ENCODE results near the gene DLG2. TPM values are rescaled to one million over a fixed set of nuclear protein-coding genes. Genes with fewer than 3 reads are reported as not detected.
"Not testable (repeated sequence)": the region's sequence is repeated elsewhere in the genome, so short reads cannot be mapped to it uniquely, and the experiment has no call there.

Gene DLG2
- total RNA-seq, 2 experiments from 2014 or later, result 6.9 to 8.2 TPM

DNA sequence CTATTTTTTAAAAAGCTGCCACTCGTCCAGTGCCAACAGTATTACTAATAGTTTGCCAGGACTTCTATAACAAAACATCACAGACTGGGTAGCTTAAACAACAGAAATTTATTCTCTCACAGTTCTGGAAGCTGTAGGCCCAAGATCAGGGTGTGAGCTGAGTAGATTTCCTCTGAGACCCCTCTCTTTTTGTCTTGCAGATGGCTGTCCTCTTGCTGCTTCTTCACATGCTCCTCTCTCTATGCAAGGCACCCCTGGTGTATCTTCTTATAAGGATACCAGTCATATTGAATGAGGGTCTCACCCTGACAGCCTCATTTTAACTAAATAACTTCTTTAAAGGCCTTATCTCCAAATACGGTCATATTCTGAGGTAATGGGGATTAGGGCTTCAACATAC is 390.9 kb downstream of the DLG2 start:
- intact Hi-C loops (cut with micrococcal nuclease; ENCODE audit: unreplicated experiment), result no loop called here

DNA sequence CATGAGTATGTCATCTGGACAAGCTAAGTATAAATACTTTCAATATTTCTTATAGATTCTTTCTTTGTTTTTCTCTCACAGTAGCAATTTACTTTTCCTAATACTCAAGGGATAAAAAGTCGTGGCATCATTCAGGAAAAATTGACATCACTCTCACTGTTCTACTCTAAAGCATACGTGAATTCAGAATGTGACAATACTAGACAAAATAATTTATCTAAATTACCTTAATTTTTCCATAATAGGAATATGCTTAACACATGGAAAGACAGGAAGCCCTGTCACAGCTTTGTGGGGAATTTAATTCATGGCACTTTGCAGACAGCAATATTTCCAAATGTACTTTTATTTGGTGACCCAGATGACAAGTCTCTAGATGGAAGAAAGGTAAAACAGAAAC is 394.6 kb downstream of the DLG2 start:
- Histone ChIP-seq H3K4me2 (ENCODE audit: low read length) (no peak overlapping the region), H3K9me3 (ENCODE audit: low read length) (0 out of 2 replicates have a peak, but pooled peaks cover 5% of the 10 kb centered on the region), H4K20me1 (ENCODE audit: insufficient read depth, low read length) (no peaks in the 10 kb centered on the region), H3K27ac (ENCODE audit: low read depth, low read length, poor library complexity, severe bottlenecking) (no peak overlapping the region), H3K9me2 (ENCODE audit: insufficient read depth, low read length) (no peaks in the 10 kb centered on the region), H3K79me2 (ENCODE audit: insufficient read depth, low read depth, low read length) (no peaks in the 10 kb centered on the region), H3K4me1 (ENCODE audit: insufficient read depth, low read length, poor library complexity, severe bottlenecking) (no peaks in the 10 kb centered on the region), H3K4me3 (ENCODE audit: low read depth, low read length, poor library complexity, severe bottlenecking) (no peak overlapping the region), H3K36me3 (ENCODE audit: insufficient read depth, low read length) (no peaks in the 10 kb centered on the region), H2AFZ (ENCODE audit: low read length) (no peak overlapping the region)
- BruUV-seq (replicated peaks), result no TSS peak
- ChIA-PET POLR2A (interaction anchor here (0.6 kb wide), 1 partner anchor 617 kb away, joined by 4 read pairs; no protein-coding TSS in a partner anchor), CTCF (ENCODE audit: unreplicated experiment) (no interaction called here)
- no peak for DNase-seq (ENCODE audit: low spot score)
- intact Hi-C loops (cut with micrococcal nuclease; ENCODE audit: unreplicated experiment), result no loop called here
- TF ChIP-seq EZH2phosphoT487 (IDR thresholded peaks at IDR 0.05; ENCODE audit: borderline replicate concordance, low read depth, low read length), result no peak
- TF ChIP-seq, protein P1, sequence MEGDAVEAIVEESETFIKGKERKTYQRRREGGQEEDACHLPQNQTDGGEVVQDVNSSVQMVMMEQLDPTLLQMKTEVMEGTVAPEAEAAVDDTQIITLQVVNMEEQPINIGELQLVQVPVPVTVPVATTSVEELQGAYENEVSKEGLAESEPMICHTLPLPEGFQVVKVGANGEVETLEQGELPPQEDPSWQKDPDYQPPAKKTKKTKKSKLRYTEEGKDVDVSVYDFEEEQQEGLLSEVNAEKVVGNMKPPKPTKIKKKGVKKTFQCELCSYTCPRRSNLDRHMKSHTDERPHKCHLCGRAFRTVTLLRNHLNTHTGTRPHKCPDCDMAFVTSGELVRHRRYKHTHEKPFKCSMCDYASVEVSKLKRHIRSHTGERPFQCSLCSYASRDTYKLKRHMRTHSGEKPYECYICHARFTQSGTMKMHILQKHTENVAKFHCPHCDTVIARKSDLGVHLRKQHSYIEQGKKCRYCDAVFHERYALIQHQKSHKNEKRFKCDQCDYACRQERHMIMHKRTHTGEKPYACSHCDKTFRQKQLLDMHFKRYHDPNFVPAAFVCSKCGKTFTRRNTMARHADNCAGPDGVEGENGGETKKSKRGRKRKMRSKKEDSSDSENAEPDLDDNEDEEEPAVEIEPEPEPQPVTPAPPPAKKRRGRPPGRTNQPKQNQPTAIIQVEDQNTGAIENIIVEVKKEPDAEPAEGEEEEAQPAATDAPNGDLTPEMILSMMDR (conservative IDR thresholded peaks at IDR 0.05; ENCODE audit: low read length), result no peak

More for the DNA sequence above, 390.9 kb downstream of the DLG2 start:
- Histone ChIP-seq H3K4me3 (ENCODE audit: low read depth, low read length, poor library complexity, severe bottlenecking) (no peak overlapping the region), H4K20me1 (ENCODE audit: insufficient read depth, low read length) (no peaks in the 10 kb centered on the region), H3K79me2 (ENCODE audit: insufficient read depth, low read depth, low read length) (no peaks in the 10 kb centered on the region), H3K36me3 (ENCODE audit: insufficient read depth, low read length) (no peaks in the 10 kb centered on the region), H2AFZ (ENCODE audit: low read length) (no peak overlapping the region), H3K27ac (ENCODE audit: low read depth, low read length, poor library complexity, severe bottlenecking) (no peak overlapping the region), H3K4me1 (ENCODE audit: insufficient read depth, low read length, poor library complexity, severe bottlenecking) (no peaks in the 10 kb centered on the region), H3K4me2 (ENCODE audit: low read length) (no peak overlapping the region), H3K9me3 (ENCODE audit: low read length) (no peaks in the 10 kb centered on the region), H3K9me2 (ENCODE audit: insufficient read depth, low read length) (no peaks in the 10 kb centered on the region)
- ChIA-PET CTCF (ENCODE audit: unreplicated experiment) (no interaction called here), POLR2A (interaction anchor here (0.5 kb wide), 1 partner anchor 1728 kb away, joined by 3 read pairs; no protein-coding TSS in a partner anchor)
- TF ChIP-seq, protein P1 (conservative IDR thresholded peaks at IDR 0.05; ENCODE audit: low read length), result no peak
- TF ChIP-seq EZH2phosphoT487 (IDR thresholded peaks at IDR 0.05; ENCODE audit: borderline replicate concordance, low read depth, low read length), result no peak
- BruUV-seq (replicated peaks), result no TSS peak
- no peak for DNase-seq (ENCODE audit: low spot score)

DNA sequence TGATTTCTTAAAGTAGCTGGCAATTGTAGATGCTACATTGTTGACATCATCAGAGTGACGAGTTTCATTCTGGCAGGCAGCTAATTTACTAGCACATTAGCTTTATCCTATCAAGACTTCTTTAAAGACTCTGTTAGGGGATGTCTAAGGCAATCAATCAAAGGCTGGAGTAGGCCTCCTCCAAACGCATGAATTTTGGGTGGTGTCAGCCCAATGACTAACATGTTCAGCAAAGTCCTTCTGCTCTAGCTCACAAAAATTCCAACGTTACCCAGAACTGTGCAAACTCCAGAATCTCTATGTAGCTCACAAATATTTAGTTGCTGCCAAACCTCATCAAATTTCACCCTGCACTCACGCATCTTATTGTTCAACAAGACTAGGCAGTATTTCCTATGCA is 395.6 kb downstream of the DLG2 start:
- BruUV-seq (replicated peaks), result no TSS peak
- intact Hi-C loops (cut with micrococcal nuclease; ENCODE audit: unreplicated experiment), result no loop called here

DNA sequence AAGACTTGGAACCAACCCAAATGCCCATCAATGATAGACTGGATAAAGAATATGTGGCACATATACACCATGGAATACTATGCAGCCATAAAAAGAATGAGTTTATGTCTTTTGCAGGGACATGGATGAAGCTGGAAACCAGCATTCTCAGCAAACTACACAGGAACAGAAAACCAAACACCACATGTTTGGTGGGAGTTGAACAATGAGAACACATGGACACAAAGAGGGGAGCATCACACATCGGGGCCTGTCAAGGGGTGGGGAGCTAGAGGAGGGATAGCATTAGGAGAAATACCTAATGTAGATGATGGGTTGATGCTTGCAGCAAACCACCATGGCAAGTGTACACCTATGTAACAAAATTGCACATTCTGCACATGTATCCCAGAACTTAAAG is 397.4 kb downstream of the DLG2 start:
- H3K9me2 ChIP-seq (ENCODE audit: insufficient read depth, low read length); H3K27ac ChIP-seq (ENCODE audit: low read depth, low read length, poor library complexity, severe bottlenecking); intact Hi-C loops (cut with micrococcal nuclease; ENCODE audit: unreplicated experiment); H3K36me3 ChIP-seq (ENCODE audit: insufficient read depth, low read length); H3K4me3 ChIP-seq (ENCODE audit: low read depth, low read length, poor library complexity, severe bottlenecking); H3K4me2 ChIP-seq (ENCODE audit: low read length); H3K4me1 ChIP-seq (ENCODE audit: insufficient read depth, low read length, poor library complexity, severe bottlenecking); H4K20me1 ChIP-seq (ENCODE audit: insufficient read depth, low read length); H3K79me2 ChIP-seq (ENCODE audit: insufficient read depth, low read depth, low read length); CTCF ChIA-PET (ENCODE audit: unreplicated experiment); BruUV-seq (replicated peaks); DNase-seq (ENCODE audit: low spot score); POLR2A ChIA-PET; H3K9me3 ChIP-seq (ENCODE audit: low read length); H2AFZ ChIP-seq (ENCODE audit: low read length): not testable (repeated sequence)

More for the DNA sequence above, 395.6 kb downstream of the DLG2 start:
- H3K4me1 ChIP-seq (ENCODE audit: insufficient read depth, low read length, poor library complexity, severe bottlenecking), result no peaks in the 10 kb centered on the region
- H4K20me1 ChIP-seq (ENCODE audit: insufficient read depth, low read length), result no peaks in the 10 kb centered on the region
- DNase-seq (ENCODE audit: low spot score), result no peak
- TF ChIP-seq, protein P1 (conservative IDR thresholded peaks at IDR 0.05; ENCODE audit: low read length), result no peak
- no peak for TF ChIP-seq EZH2phosphoT487 (IDR thresholded peaks at IDR 0.05; ENCODE audit: borderline replicate concordance, low read depth, low read length)
- H3K9me3 ChIP-seq (ENCODE audit: low read length), result 0 out of 2 replicates have a peak, but pooled peaks cover 5% of the 10 kb centered on the region
- H3K9me2 ChIP-seq (ENCODE audit: insufficient read depth, low read length), result no peaks in the 10 kb centered on the region
- no peaks in the 10 kb centered on the region for H3K79me2 ChIP-seq (ENCODE audit: insufficient read depth, low read depth, low read length)
- no peaks in the 10 kb centered on the region for H3K36me3 ChIP-seq (ENCODE audit: insufficient read depth, low read length)
- no peak overlapping the region for H3K27ac ChIP-seq (ENCODE audit: low read depth, low read length, poor library complexity, severe bottlenecking)
- ChIA-PET CTCF (ENCODE audit: unreplicated experiment) (no interaction called here), POLR2A (interaction anchor here (0.6 to 0.7 kb wide), 2 partner anchors 261 to 616 kb away, joined by 3 to 4 read pairs; no protein-coding TSS in a partner anchor)
- no peak overlapping the region for H3K4me3 ChIP-seq (ENCODE audit: low read depth, low read length, poor library complexity, severe bottlenecking)
- H2AFZ ChIP-seq (ENCODE audit: low read length), result no peak overlapping the region
- H3K4me2 ChIP-seq (ENCODE audit: low read length), result no peak overlapping the region
